Measurements from ENCODE around the gene VPS51.

VPS51 gene

GRCh38 chr11:65119670-65119995 lies 23.6 kb downstream of the VPS51 start:
- no peak for DNase-seq (ENCODE audit: low spot score)

- no peak for DNase-seq (ENCODE audit: low spot score)
These were observed 24.8 kb downstream of the VPS51 start for GRCh38 chr11:65120831-65121230.

GRCh38 chr11:65121447-65121864 lies 25.4 kb downstream of the VPS51 start:
- DNase-seq (ENCODE audit: low spot score) = no peak

- peak; percentile 91 for DNase-seq (ENCODE audit: low spot score)
These were observed 26.1 kb downstream of the VPS51 start, which contains the start of the genes FAU and MRPL49 for GRCh38 chr11:65121865-65122696. FAU (minus strand) TSS chr11:65122134; CDS start chr11:65121813, 321 bp downstream. MRPL49 (plus strand) TSS chr11:65122321; CDS start chr11:65122347, 26 bp downstream.

- no peak for DNase-seq (ENCODE audit: low spot score)
These were observed 28.6 kb downstream of the VPS51 start for GRCh38 chr11:65124480-65125196.

GRCh38 chr11:65125197-65126056 lies 29.4 kb downstream of the VPS51 start:
- DNase-seq (ENCODE audit: low spot score) = no peak

- DNase-seq (ENCODE audit: low spot score) = no peak
These were observed 30.7 kb downstream of the VPS51 start for GRCh38 chr11:65126624-65127274.

GRCh38 chr11:65127473-65128181 lies 31.6 kb downstream of the VPS51 start:
- no peak for DNase-seq (ENCODE audit: low spot score)

GRCh38 chr11:65128182-65129145 lies 32.5 kb downstream of the VPS51 start:
- no peak for DNase-seq (ENCODE audit: low spot score)

- no peak for DNase-seq (ENCODE audit: low spot score)
These were observed 33.8 kb downstream of the VPS51 start for GRCh38 chr11:65129649-65130441.

GRCh38 chr11:65130631-65131416 lies 34.8 kb downstream of the VPS51 start:
- DNase-seq (ENCODE audit: low spot score) = no peak

- DNase-seq (ENCODE audit: low spot score) = no peak
These were observed 35.4 kb downstream of the VPS51 start for GRCh38 chr11:65131417-65131776.

GRCh38 chr11:65131895-65132237 lies 35.9 kb downstream of the VPS51 start:
- DNase-seq (ENCODE audit: low spot score) = no peak

- no peak for DNase-seq (ENCODE audit: low spot score)
These were observed 36.4 kb downstream of the VPS51 start for GRCh38 chr11:65132238-65132987.

- DNase-seq (ENCODE audit: low spot score) = no peak
These were observed 37.1 kb downstream of the VPS51 start for GRCh38 chr11:65132988-65133700.

GRCh38 chr11:65133724-65134123 lies 37.7 kb downstream of the VPS51 start:
- DNase-seq (ENCODE audit: low spot score) = no peak

Data from pons (tissue), 1 donor.